OCI-LY7 (cell line): ENCODE data around the gene FAM184B. TPM values are rescaled to one million over a fixed set of nuclear protein-coding genes. Genes with fewer than 3 reads are reported as not detected.

Experiments used
- BruUV-seq: library from RNA; stranded (reverse); fragments of 400-500 nt; replicated peaks from 2 replicates; lab custom pipeline; 2021; lab: Mats Ljungman, UMichigan
- CTCF ChIA-PET: fragments of 300-600 bp; sonication (Branson Sonifier 250); formaldehyde crosslinking; loops from one replicate; lab custom pipeline; 2022; ENCODE audit warnings: antibody characterized with exemption; ENCODE audit not compliant: unreplicated experiment; lab: Charles Lee
- POLR2A ChIA-PET: fragments of 300-600 bp; sonication (Branson Sonifier 250); formaldehyde crosslinking; loops from one replicate; lab custom pipeline; 2022; ENCODE audit warnings: antibody characterized with exemption; lab: Charles Lee
- DNase-seq: peaks from one replicate; pipeline ENCODE4 v3.0.0-alpha.2; 2015; ENCODE audit warnings: low spot score
- H2AFZ ChIP-seq: fragments of 200-600 bp; sonication (generic), shearing (Covaris generic); 2 replicates; pipeline ENCODE4 v1.6.1; 2014; ENCODE audit warnings: mild to moderate bottlenecking, antibody characterized with exemption, low read length, moderate library complexity
- H3K27ac ChIP-seq: fragments of 200-600 bp; sonication (generic); 2 replicates; pipeline ENCODE4 v1.5.1; 2014; ENCODE audit warnings: mixed run types, low read depth, mild to moderate bottlenecking, moderate library complexity, low read length, inconsistent platforms; ENCODE audit not compliant: poor library complexity, severe bottlenecking
- H3K36me3 ChIP-seq: fragments of 200-600 bp; sonication (generic); 2 replicates; pipeline ENCODE4 v1.6.1; 2014; ENCODE audit warnings: mild to moderate bottlenecking, antibody characterized with exemption, low read length, moderate library complexity, mixed read lengths; ENCODE audit not compliant: insufficient read depth
- H3K4me1 ChIP-seq: fragments of 200-600 bp; sonication (generic); 2 replicates; pipeline ENCODE4 v1.5.1; 2014; ENCODE audit warnings: mild to moderate bottlenecking, low read length; ENCODE audit not compliant: insufficient read depth, poor library complexity, severe bottlenecking
- H3K4me2 ChIP-seq: fragments of 200-600 bp; sonication (generic); 2 replicates; pipeline ENCODE4 v1.6.1; 2014; ENCODE audit warnings: mild to moderate bottlenecking, low read length
- H3K4me3 ChIP-seq: fragments of 200-600 bp; sonication (generic); 2 replicates; pipeline ENCODE4 v1.5.1; 2014; ENCODE audit warnings: mild to moderate bottlenecking, low read depth, low read length; ENCODE audit not compliant: poor library complexity, severe bottlenecking
- H3K79me2 ChIP-seq: fragments of 200-600 bp; sonication (generic); 2 replicates; pipeline ENCODE4 v1.6.1; 2016; ENCODE audit warnings: low read depth, mild to moderate bottlenecking, low read length, moderate library complexity, mixed read lengths; ENCODE audit not compliant: insufficient read depth
- H3K9me2 ChIP-seq: fragments of 200-600 bp; sonication (generic); 2 replicates; pipeline ENCODE4 v1.6.1; 2016; ENCODE audit warnings: mild to moderate bottlenecking, low read length, mixed read lengths; ENCODE audit not compliant: insufficient read depth
- H3K9me3 ChIP-seq: fragments of 200-600 bp; sonication (generic); 2 replicates; pipeline ENCODE4 v1.6.1; 2014; ENCODE audit warnings: mild to moderate bottlenecking, mixed run types, low read length, mixed read lengths
- H4K20me1 ChIP-seq: fragments of 200-600 bp; sonication (generic); 2 replicates; pipeline ENCODE4 v1.6.1; 2014; ENCODE audit warnings: mild to moderate bottlenecking, antibody characterized with exemption, low read length, moderate library complexity, mixed read lengths; ENCODE audit not compliant: insufficient read depth
- CTCF ChIP-seq: fragments of 200-600 bp; sonication (generic); conservative IDR thresholded peaks from 2 replicates; pipeline ENCODE4 v1.5.1; 2014; ENCODE audit warnings: mild to moderate bottlenecking, antibody characterized with exemption, low read length, moderate library complexity, mixed read lengths
- EZH2phosphoT487 ChIP-seq: fragments of 200-600 bp; sonication (generic); IDR thresholded peaks from 2 replicates; pipeline ENCODE4 v1.6.1; 2018; ENCODE audit warnings: low read depth, borderline replicate concordance, mild to moderate bottlenecking, mixed run types, antibody characterized with exemption, low read length, moderate library complexity, mixed read lengths
- intact Hi-C: fragments of 100-400 bp; cut with micrococcal nuclease; formaldehyde crosslinking; loops from one replicate; pipeline ENCODE4 v1.10.0; 2022; ENCODE audit not compliant: unreplicated experiment
- total RNA-seq, 2 experiments: library from RNA; depleted of rRNA in 1 of 2; stranded (reverse); fragments of >200 nt in 1 of 2; shearing (Covaris generic) in 1 of 2; gene quantifications; 2 replicates each; pipeline ENCODE4 v1.2.3, GENCODE V29; 2014 to 2022

Gene FAM184B
- total RNA-seq, 2 experiments from 2014 or later, result not detected

GRCh38 chr4:17778431-17778830 lies 3.0 kb downstream of the FAM184B start:
- no TSS peak for BruUV-seq
- Histone ChIP-seq H3K79me2 (no peaks in the 10 kb centered on the region), H3K4me3 (no peak overlapping the region), H3K36me3 (no peaks in the 10 kb centered on the region), H3K9me3 (no peaks in the 10 kb centered on the region), H3K9me2 (no peaks in the 10 kb centered on the region), H4K20me1 (no peaks in the 10 kb centered on the region), H3K4me1 (no peaks in the 10 kb centered on the region), H2AFZ (no peak overlapping the region), H3K27ac (no peak overlapping the region), H3K4me2 (no peak overlapping the region)
- TF ChIP-seq CTCF (no peak), EZH2phosphoT487 (no peak)
- no peak for DNase-seq
- ChIA-PET POLR2A (no interaction called here), CTCF (no interaction called here)
- intact Hi-C loops, result no loop called here

GRCh38 chr4:17773135-17773698 lies 8.2 kb downstream of the FAM184B start:
- H3K9me2 ChIP-seq, result no peaks in the 10 kb centered on the region
- H3K36me3 ChIP-seq, result no peaks in the 10 kb centered on the region
- H3K27ac ChIP-seq, result no peak overlapping the region
- intact Hi-C loops, result no loop called here
- TF ChIP-seq EZH2phosphoT487 (no peak), CTCF (no peak)
- ChIA-PET CTCF (no interaction called here), POLR2A (no interaction called here)
- no peak for DNase-seq
- BruUV-seq, result no TSS peak
- no peaks in the 10 kb centered on the region for H3K4me1 ChIP-seq
- H3K4me3 ChIP-seq, result no peak overlapping the region
- H3K9me3 ChIP-seq, result no peaks in the 10 kb centered on the region
- no peaks in the 10 kb centered on the region for H3K79me2 ChIP-seq
- H4K20me1 ChIP-seq, result no peaks in the 10 kb centered on the region
- H3K4me2 ChIP-seq, result no peak overlapping the region
- H2AFZ ChIP-seq, result no peak overlapping the region

- H3K4me3 ChIP-seq, result no peak overlapping the region
- no peak for DNase-seq
- CTCF ChIA-PET, result no interaction called here
- no peak overlapping the region for H3K4me2 ChIP-seq
- H3K4me1 ChIP-seq, result no peaks in the 10 kb centered on the region
- POLR2A ChIA-PET, result interaction anchor here (0.5 kb wide), 1 partner anchor 16 kb away, joined by 3 read pairs; no protein-coding TSS in a partner anchor
- H3K36me3 ChIP-seq, result no peaks in the 10 kb centered on the region
- no peaks in the 10 kb centered on the region for H3K9me2 ChIP-seq
- no peak overlapping the region for H2AFZ ChIP-seq
- no peaks in the 10 kb centered on the region for H3K9me3 ChIP-seq
- no peaks in the 10 kb centered on the region for H4K20me1 ChIP-seq
- no TSS peak for BruUV-seq
- intact Hi-C loops, result no loop called here
- H3K27ac ChIP-seq, result no peak overlapping the region
- H3K79me2 ChIP-seq, result no peaks in the 10 kb centered on the region
- TF ChIP-seq EZH2phosphoT487, result no peak
- no peak for TF ChIP-seq CTCF
Observed at GRCh38 chr4:17771284-17771908, 10.0 kb downstream of the FAM184B start.
